Gastrocnemius medialis (tissue), 4 donors: Measurements from ENCODE around the gene RPL10A.

ENCODE experiments used
- CTCF ChIP-seq, 5 experiments: fragments of 450-650 bp in 3 of 5; fragments of 200-600 bp in 2 of 5; sonication (generic) in 2 of 5; IDR thresholded peaks in 4 of 5; conservative IDR thresholded peaks in 1 of 5; 1 replicate in 4 of 5; 2 replicates in 1 of 5; pipeline ENCODE4 v1.5.1; 2016 to 2019; ENCODE audit warnings: antibody characterized with exemption in 5 of 5, mild to moderate bottlenecking in 3 of 5, moderate library complexity in 3 of 5
- POLR2A ChIP-seq, 2 donors: fragments of 450-650 bp; IDR thresholded peaks; one replicate each; pipeline ENCODE4 v1.6.1; 2017; ENCODE audit warnings: antibody characterized with exemption in 2 of 2, mild to moderate bottlenecking in 2 of 2, moderate library complexity in 2 of 2

GRCh38 chr6:35490821-35491557, 22.8 kb downstream of the RPL10A start:
- TF ChIP-seq POLR2A (IDR thresholded peaks at IDR 0.05) (no peak), CTCF (IDR thresholded peaks at IDR 0.05 in 4 of 5, conservative IDR thresholded peaks at IDR 0.05 in 1 of 5) (no peak)
